ENCODE results near the gene GSKIP.
A peak's percentile ranks its signal among the peaks of the same experiment; 100 is the strongest.
"Not testable (repeated sequence)": the region's sequence is repeated elsewhere in the genome, so short reads cannot be mapped to it uniquely, and the experiment has no call there.

GSKIP gene, protein sequence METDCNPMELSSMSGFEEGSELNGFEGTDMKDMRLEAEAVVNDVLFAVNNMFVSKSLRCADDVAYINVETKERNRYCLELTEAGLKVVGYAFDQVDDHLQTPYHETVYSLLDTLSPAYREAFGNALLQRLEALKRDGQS

DNA sequence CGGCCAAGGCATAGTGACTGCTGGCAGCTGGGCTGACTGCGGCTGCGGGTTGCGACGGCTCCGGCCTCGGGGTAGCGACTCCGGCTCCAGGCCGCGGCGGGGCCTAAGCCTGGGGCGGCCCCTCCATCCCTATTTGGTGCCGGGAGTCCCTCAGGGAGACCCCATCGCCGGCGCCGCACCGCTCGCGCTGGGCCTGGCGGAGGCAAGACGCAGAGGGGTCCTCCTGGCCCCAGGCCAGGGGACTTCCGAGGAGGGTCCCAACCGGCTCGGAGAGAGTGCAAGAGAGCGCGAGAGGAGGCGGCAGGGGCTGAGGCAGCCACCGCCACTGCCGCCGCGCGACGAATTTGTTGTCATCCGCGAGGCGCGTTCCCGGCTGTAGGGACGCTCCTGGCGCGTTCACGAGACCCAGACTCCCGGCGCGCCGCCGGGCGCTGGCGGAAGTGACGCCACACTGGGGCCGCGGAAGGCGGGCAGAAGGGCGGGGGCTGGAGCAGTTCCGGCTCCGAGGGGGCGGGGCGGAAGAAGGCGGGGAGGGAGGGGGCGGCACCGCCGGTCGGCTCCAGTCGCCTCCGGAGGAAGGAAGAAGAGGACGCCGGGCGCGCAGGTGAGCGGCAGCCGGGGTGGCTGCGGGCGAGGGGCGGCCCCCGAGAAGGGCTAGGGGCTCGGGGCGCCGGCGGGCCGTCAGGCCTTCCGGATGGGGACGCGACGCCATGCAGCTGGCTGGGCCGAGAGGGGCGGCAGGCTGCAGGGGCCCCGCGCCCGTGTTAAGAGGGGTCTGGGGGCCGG is at the start of gene GSKIP, which contains the start of gene ATG2B:
Gene GSKIP, plus strand, starts transcription at position 562 of the 786 bp plus-strand sequence. CDS start 18,722 bp downstream, outside the sequence.
Gene ATG2B, minus strand, starts transcription at position 377 of the 786 bp plus-strand sequence. Its CDS starts 365 bp downstream, at position 12.
- DNase-seq: peak; percentile 71

DNA sequence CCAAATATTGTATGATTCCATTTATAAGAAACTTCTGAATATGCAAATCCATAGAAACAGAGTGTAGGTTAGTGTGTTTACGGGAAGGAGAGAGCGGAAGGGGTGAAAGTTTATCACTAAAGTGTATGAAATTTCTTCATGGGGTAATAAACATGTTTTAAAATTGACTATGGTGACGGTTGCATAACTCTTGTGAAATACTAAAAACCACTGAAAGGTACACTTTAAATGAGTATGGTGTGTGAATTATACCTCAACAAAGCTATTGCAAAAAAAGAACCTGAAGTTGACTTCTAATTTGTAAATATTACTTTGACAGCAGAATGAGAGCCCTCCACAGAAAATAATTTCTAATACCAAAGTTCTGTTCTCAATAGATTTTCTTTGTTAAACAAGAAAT is 47.2 kb upstream of the GSKIP start:
- DNase-seq: no peak

DNA sequence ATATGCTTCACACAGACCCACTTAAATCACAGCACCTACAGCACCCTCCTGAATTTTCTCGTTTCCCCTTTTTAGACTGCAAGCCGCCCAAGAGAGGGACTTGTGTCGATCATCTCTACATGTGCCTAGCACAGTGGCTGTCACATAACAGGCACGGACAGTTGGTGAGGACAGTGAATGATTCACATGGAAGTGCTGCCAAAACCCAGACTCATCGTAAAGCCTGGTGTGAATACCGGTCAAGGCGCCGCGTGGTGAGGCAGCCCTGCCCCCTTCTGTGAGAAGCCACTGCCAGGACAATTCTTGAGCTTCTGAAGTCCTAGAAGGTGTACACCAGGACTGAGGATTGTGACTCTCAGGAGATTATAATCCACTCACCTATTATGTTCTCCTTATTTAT is 44.5 kb upstream of the GSKIP start:
- DNase-seq: no peak

DNA sequence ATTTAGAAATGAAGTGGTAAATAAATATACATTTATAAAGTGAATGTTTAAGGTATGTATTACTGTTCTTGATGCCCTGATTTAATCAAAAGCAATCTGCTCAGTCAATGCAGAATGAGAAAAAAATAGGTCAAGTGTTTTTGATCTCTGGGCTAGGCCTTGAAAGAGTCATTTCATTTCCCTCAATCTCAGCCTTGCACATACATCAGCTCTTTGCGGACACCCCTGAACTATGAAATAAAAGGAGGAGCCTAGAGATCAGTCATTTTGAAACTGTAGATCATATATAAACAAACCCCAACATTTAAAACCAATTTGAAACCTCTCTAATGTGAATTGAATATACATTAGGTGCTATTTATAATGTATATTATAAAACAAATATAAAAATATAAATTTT is 42.7 kb upstream of the GSKIP start:
- no peak for DNase-seq

DNA sequence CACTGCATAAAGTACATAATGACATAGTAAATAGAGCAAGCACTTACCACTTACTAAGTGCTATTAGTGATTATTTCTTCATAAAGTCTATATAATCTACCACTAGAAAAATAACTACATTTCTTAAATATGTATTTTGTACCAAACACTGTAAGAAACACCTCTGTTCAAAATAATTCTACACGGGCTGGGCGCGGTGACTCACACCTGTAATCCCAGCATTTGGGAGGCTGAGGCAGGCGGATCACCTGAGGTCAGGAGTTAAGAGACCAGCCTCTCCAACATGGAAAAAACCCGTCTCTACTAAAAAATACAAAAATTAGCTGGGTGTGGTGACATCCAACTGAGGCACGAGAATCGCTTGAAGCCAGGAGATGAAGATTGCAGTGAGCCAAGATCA is 39.1 kb upstream of the GSKIP start:
- DNase-seq: no peak

DNA sequence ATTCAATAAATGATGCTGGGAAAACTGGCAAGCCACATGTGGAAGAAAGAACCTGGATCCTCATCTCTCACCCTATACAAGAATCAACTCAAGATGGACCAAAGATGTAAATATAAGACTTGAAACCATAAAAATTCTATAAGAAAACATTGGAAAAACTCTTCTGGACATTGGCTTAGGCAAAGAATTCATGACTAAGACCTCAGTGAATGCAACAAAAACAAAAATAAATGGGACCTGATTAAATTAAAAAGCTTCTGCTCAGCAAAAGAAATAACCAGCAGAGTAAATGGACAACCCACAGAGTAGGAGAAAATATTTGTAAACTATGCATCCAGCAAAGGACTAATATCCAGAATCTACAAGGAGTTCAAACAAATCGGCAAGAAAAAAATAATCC is 24.8 kb upstream of the GSKIP start:
- DNase-seq: no peak

DNA sequence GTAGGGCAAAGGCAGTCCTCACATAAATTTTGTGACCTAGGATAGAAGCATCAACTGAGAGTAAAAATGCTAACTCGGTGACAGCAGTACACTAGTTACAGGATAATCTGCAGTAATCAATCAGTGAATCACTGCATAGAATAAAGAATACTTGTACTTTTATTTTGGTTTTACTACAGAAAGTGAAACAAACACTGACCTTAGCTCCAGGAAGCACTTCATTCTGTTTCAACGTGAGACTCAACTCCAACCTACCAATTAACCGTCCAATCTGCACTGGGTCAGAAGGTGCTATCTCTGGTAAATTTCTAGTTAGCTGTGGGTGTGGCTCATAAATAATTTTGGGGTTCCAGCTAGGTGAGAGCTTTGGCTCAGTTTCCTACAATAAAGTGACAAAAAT is 22.0 kb upstream of the GSKIP start:
- no peak for DNase-seq

DNA sequence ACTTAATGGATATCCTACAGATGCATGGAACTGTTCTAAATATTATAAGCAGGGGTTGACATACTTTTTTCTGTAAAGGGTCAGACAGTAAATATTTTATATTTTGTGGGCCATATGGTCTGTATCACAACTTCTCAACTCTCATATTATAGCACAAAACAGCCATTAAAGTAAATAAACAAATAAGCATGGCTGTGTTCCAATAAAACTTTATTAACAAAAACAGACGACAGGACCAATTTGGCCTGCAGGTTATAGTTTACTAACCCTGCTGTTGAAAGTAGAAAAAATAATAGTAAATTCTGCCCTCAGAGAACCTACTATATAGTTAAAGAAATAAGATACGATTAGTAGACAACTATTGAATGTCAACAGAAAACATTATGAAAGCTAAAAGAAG is 17.7 kb upstream of the GSKIP start:
- DNase-seq: no peak

DNA sequence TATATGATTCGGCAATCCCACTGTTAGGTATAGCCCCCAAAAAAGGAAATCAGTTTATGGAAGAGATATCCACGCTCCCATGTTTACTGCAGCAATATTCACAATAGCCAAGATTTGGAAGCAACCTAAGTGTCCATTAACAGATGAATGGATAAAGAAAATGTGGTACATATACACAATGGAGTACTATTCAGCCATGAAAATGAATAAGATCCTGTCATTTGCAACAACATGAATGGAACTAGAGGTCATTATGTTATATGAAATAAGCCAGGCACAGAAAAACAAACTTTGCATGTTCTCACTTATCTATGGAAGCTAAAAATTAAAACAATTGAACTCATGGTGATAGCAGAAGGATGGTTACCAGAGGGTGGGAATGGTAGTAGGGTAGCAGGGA is 15.4 kb upstream of the GSKIP start:
- not testable (repeated sequence) for DNase-seq

DNA sequence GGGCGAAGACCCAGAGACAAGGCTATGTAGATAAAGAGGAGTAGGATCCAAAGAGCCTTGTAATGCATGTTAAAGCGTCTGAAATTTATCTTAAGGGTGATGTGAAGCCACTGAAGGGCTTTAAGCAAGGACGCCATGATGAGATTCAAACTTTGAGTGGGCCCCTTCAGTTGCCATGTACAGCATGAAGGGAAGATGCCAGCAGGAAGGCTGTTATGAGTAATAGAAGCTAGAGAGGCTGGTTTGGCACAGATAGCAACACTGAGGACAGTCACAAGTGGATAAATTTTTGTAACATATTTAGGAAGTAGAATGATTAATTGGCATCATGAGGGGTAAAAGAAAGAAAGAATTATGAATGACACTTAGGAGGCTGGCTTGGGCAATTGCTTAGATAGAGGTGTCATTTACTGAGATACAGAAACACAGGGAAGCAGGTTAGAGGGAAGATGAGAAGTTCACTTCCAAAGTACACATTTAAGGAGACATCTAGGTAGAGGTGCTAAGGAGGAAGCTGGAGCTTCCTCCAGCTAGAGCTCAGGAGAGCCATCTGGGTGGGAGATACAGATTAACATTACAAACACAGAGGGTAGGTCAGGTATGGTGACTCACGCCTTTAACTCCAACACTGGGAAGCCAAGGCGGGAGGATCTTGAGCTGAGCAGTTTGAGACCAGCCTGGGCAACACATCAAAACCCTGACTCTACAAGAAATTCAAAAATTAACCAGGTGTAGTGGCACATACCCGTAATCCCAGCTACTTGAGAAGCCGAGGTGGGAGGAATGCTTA is 13.8 kb upstream of the GSKIP start:
- DNase-seq: no peak

DNA sequence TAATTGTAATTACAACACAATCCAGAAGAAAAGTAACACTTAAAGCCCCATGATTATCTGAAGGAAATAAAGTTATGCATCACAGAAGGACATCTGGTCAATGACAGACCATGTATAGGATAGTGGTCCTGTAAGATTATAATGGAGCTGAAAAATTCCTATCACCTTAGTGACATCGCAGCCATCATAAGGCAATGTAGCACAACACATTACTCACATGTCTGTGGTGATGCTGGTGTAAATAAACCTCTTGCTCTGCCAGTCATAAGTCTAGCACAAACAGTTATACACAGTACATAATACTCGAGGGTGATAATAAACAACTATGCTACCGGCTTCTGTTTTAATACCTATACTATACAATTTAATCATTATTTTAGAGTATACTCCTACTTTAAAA is 11.3 kb upstream of the GSKIP start:
- no peak for DNase-seq

DNA sequence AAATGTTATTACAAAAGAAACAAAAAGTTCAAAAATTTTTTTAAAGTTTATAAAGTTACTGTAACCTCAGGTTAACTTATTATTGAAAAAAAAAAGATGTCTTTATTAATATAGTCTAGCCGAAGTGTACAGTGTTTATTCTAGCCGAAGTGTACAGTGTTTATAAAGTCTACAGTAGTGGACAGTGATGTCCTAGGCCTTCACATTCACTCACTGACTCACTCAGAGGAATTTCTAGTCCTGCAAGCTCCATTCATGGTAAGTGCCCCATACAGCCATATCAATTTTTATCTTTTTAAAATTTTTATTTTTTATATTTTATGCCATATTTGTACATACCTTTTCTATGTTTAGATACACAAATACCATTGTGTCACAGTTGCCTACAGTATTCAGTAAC is 10.6 kb upstream of the GSKIP start:
- no peak for DNase-seq

DNA sequence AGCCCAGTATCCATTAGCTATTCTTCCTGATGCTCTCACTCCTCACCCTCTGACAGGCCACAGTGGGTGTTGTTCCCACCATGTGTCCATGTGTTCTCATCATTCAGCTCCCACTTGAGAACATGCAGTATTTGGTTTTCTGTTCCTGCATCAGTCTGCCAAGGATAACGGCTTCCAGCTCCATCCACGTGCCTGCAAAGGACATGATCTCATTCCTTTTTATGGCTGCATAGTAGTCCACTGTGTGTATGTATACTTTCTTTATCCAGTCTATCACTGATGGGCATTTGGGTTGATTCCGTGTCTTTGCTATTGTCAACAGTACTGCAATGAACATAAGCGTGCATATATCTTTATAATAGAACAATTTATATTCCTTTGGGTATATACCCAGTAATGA is 9.1 kb upstream of the GSKIP start:
- no peak for DNase-seq

DNA sequence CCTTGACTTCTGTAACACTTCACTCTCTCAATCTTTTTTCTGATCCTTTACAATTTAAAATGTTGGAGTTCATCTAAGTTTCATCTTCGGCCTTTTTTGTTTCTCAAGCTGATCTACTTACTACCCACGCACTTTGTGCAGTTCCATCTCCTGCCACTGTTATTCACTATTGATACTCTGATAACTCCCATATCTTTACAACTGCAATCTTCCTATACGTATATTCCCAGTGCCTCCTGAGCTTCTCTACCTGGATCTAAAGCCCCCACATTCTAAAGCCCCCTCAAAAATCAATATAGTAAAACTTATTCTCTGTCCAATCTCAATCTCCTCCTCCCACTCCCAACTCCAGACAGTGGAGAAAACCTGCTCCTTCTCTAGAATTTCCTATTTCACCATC is 6.1 kb upstream of the GSKIP start:
- no peak for DNase-seq

DNA sequence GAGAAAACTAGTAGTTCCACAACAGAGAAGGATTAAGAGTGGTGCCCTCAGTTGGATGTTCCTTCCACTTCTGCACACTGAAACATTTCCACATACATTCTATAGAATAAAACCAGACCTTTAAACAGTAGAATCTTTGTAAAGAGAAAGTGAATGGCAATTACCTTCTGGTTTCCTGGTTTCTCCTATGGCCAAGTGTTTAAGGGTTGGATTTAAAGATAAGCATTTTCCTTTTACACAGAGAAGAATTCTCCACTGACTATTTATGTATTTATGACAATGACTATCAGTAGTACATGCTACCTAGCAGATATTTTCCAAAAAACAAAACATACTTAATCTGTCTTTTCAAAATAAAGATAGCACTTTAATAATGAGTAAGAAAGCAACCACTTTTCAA is 3.4 kb upstream of the GSKIP start:
- DNase-seq: no peak

DNA sequence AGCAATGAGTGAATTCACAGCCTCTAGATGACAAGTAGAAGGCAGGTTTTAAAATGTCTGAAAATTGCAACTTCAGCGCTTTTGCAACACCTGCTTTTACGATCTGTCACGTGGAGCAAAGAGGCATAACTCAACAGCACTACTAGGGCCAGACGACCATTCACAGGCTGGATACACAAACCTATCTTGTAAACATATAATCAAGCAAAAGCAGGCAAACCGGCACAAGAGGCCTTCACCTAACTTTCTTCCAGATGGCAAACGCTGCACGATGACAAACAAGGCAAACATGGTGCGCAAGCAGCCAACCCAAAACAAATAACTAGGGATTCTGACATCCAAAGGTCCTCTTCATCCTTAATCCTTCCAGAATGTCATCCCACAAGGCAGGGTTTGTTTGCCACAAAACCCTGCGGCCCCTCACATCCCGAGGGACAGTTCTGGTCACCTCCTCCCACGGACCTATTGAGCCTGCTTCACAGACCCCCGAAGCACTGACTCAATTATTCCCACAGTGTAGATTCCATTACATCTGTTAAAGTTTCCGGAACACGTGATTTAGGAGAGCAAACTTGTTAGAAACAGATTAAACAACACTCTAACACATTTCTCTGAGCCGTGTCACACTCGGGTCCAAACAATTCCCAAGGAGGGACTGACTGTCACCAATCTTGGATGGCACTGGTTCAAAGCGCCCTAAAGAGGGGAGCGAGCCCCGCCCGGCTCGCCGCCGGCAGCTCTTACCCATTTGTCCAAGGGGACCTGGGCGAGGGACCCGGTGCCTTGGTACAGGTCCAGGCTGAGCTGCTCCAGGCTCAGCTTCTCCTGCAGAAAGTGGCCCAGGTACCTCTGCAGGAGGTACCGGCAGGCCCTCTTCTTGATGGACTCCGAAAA is 1.0 kb upstream of the GSKIP start:
- no peak for DNase-seq

DNA sequence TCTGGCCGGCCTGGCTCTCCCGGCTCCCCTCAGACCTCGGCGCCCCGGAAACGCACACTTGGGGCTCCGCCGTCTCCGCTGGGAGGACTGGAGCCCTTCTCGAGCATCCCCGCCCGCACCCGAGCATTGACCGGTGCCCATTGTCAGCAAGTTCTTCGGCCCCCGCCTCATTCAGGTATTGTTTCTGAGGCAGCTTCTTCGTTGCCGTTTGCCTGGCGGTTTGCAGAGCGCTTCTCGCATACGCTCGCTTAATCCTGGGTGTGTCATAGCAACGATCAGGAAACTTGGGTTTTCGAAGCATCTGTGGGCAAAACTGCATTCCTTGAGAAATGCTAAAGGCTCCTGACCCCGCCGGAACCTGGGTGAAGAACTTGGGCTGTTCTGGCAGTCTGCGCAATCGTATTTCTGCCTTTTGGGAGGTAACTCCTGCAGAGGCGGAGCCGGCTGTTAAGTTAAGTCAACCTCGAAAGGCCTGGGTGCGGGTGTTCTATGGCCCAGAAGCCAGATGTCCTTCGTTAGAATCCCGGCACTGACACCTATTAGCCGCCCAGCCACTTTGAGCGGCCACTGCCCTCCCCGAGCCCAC is 518 bp downstream of the GSKIP start:
- peak; percentile 13 for DNase-seq

DNA sequence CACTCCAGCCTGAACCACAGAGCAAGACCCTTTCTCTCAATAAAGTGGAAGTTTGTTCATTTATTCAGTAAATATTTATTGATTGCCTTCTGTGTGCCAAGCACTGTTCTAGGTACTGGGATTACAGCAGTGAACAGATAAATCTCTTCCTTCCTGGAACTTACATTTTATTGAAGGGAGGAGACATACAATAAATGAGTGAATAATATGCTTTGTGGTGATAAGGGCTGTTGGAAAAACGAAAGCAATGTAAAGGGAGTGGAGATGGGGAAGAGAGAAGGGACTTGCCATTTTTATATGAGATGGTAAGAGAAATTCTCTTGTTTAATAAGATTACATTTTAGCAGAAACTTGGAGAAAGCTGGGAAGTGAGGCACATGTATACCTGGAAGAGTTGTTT is 1.6 kb downstream of the GSKIP start:
- DNase-seq: no peak

DNA sequence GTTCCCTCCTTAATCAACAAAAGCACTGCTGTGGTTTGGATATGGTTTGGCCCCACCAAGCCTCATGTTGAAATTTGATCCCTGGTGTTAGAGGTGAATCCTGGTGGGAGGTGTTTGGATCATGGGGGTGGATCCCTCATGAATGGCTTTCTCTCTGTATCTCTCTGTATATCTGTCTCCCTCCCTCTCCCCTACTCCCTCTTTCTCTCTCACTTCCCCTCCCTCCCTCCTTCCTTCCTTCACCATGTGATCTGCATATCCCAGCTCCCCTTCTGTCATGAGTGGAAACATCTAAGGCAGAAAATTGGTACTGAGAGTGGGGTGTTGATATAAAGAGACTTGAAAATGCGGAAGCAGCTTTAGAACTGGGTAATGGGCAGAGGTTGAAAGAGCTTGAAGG is 5.2 kb downstream of the GSKIP start:
- DNase-seq: no peak

DNA sequence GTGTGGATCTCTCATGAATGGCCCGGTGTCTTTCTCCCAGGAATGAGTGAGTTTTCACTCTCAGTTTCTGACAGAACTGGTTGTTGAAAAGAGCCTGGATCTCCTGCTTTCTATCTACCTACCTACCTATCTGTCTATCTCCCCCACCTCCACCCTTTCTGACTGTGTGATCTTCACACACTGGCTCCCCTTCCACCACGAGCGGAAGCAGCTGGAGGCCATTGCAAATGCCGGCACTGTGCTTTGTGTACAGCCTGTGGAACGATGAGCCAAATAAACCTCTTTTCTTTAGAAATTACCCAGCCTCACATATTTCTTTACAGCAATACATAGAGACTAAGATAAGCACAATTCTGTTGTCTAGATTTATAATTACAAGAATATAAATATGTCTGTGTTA is 7.2 kb downstream of the GSKIP start:
- DNase-seq: no peak

DNA sequence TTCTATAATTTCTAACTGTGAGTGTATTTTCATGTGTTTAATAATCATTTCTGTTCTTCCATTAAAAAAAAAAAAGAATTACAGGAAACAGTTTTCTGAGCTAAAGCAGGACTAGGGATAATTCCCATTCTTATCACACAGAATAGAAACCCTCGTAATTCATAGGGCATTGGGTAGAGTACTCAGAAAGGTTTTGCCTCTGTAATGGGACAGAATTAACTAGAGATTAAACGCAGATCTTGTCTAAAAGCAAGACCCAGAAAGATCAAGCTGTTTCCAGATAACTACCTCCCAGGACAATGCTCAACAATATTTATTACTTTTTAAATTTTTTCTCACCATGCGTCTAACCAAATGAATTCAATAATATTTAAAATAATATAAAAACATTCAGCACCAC is 10.2 kb downstream of the GSKIP start:
- DNase-seq: no peak

DNA sequence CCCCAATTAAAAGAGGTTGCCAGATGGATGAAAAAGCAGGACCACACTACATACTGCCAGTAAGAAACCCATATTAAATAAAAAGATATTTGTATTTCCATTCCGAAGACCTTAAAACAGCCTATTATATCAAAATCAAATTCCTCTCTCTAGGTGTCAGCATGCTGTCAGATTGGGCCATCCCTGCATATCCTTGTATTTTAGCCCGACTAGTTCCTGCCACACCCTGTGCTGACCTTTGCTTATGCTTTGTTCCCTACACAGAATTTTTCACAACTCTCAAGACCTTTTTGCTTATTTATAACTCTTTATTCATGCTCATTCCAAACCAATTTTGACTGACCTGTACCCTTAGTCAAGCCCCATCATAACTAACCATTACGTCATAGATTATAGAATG is 12.8 kb downstream of the GSKIP start:
- DNase-seq: no peak

DNA sequence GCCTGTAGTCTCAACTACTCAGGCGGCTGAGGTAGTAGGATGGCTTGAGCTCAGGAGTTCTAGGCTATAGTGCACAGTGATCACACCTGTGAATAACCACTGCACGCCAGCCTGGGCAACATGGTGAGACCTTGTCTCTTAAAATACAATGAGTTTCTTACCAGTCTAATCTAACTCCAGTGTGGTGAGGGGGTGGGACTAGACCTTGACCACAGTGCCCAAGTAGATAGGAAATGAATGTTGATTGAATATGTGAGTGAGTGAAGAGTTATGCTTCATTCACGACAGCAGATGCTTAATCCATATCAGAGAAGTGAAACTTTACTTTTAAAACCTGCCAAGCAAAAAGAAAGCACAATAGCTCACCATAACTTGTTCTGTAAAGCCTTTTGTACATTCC is 17.4 kb downstream of the GSKIP start:
- no peak for DNase-seq
